22Rv1 (cell line): ENCODE data around the gene CCN6.

Source experiments
- ZFX ChIP-seq: fragments of 450-650 bp; IDR thresholded peaks from 2 replicates; pipeline ENCODE4 v1.6.1; 2017; ENCODE audit warnings: antibody characterized with exemption, borderline replicate concordance
- TF ChIP-seq, protein P1 (sequence below): fragments of 450-650 bp; IDR thresholded peaks from 2 replicates; pipeline ENCODE4 v1.5.1; 2017; ENCODE audit warnings: mild to moderate bottlenecking

DNA sequence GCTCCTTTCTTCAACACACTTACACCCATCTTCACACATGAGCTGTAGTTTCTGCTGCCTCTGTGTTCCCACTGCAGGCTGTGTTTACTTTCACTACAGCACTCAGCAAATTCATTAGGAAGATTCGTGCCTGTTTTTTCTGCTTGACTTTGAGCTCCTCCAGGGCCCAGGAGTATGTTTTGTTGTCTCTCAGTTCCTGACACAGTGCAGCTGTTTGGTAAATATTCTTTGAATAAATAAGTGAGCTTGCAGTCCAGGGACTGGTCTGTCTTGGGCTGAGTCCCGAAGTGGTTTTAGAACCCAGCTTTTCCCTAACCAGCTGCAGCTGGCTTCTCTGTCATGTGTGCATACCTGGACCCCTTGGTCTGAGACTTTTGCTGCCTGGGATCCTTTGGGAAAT lies 46.6 kb upstream of the CCN6 start:
- TF ChIP-seq, protein P1, sequence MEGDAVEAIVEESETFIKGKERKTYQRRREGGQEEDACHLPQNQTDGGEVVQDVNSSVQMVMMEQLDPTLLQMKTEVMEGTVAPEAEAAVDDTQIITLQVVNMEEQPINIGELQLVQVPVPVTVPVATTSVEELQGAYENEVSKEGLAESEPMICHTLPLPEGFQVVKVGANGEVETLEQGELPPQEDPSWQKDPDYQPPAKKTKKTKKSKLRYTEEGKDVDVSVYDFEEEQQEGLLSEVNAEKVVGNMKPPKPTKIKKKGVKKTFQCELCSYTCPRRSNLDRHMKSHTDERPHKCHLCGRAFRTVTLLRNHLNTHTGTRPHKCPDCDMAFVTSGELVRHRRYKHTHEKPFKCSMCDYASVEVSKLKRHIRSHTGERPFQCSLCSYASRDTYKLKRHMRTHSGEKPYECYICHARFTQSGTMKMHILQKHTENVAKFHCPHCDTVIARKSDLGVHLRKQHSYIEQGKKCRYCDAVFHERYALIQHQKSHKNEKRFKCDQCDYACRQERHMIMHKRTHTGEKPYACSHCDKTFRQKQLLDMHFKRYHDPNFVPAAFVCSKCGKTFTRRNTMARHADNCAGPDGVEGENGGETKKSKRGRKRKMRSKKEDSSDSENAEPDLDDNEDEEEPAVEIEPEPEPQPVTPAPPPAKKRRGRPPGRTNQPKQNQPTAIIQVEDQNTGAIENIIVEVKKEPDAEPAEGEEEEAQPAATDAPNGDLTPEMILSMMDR: no peak
- no peak for TF ChIP-seq ZFX
